Measurements from ENCODE around the gene LRBA. TPM values are rescaled to one million over a fixed set of nuclear protein-coding genes. Genes with fewer than 3 reads are reported as not detected.

The LRBA gene
- total and polyA plus RNA-seq, 7 donors: 16.8 to 184 (median 91.1) TPM

DNA sequence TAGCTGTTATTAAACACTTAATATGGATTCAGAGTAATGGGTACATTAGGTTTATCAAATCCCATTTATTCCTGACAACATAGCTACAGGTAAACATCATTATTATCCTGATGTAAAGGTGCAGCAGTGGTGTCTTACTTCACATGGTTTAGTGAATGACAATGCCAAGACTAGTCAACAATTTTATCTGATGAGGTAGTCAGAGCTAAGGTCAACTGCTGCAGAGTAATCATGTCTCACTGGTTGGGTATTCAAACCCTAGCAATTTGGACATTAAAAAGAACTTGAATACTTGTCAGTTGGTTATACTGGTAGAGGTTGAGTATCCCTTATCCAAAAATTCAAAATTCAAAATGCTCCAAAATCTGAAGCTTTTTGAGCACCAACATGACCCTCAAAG is 315.5 kb downstream of the LRBA start:
- intact Hi-C loops (cut with DNase I): no loop called here
- no peak for DNase-seq

DNA sequence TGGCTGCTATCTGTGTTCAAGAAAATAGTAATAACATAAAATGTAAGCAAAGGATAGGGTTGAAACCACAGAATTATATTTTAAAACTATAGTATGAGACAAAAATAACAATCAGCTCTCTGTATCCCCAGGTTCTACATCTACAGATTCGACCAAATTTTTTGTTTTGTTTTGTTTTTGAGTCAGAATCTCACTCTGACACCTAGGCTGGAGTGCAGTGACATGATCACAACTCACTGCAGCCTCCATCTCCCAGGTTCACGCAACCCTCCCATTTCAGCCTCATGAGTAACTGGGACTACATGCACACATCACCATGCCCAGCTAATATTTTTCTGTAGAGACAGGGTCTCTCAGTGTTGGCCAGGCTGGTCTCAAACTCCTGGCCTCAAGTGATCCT is 319.9 kb downstream of the LRBA start:
- Histone ChIP-seq H3K9me3 (no peaks in the 10 kb centered on the region), H3K27me3 (no peaks in the 10 kb centered on the region), H3K4me1 (no peaks in the 10 kb centered on the region), H3K4me3 (no peak overlapping the region), H3K27ac (no peak overlapping the region), H3K36me3 (no peaks in the 10 kb centered on the region)
- intact Hi-C loops (cut with DNase I): no loop called here
- DNase-seq: no peak
- 79 to 80% methylated on average over 2 of the region's 2 CpGs for WGBS, 2 donors
- TF ChIP-seq, protein P1, sequence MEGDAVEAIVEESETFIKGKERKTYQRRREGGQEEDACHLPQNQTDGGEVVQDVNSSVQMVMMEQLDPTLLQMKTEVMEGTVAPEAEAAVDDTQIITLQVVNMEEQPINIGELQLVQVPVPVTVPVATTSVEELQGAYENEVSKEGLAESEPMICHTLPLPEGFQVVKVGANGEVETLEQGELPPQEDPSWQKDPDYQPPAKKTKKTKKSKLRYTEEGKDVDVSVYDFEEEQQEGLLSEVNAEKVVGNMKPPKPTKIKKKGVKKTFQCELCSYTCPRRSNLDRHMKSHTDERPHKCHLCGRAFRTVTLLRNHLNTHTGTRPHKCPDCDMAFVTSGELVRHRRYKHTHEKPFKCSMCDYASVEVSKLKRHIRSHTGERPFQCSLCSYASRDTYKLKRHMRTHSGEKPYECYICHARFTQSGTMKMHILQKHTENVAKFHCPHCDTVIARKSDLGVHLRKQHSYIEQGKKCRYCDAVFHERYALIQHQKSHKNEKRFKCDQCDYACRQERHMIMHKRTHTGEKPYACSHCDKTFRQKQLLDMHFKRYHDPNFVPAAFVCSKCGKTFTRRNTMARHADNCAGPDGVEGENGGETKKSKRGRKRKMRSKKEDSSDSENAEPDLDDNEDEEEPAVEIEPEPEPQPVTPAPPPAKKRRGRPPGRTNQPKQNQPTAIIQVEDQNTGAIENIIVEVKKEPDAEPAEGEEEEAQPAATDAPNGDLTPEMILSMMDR (IDR thresholded peaks at IDR 0.05): no peak
- TF ChIP-seq POLR2AphosphoS5 (IDR thresholded peaks at IDR 0.05) (no peak), EP300 (IDR thresholded peaks at IDR 0.05) (no peak), POLR2A (IDR thresholded peaks at IDR 0.05) (no peak)

More for the DNA sequence above, 315.5 kb downstream of the LRBA start:
- Histone ChIP-seq H3K9me3 (no peaks in the 10 kb centered on the region), H3K27ac (no peak overlapping the region), H3K27me3 (no peaks in the 10 kb centered on the region), H3K36me3 (no peaks in the 10 kb centered on the region), H3K4me1 (no peaks in the 10 kb centered on the region), H3K4me3 (no peak overlapping the region)
- TF ChIP-seq POLR2AphosphoS5 (IDR thresholded peaks at IDR 0.05): no peak
- no peak for TF ChIP-seq EP300 (IDR thresholded peaks at IDR 0.05)
- TF ChIP-seq, protein P1 (IDR thresholded peaks at IDR 0.05): no peak
- TF ChIP-seq POLR2A (IDR thresholded peaks at IDR 0.05): no peak

DNA sequence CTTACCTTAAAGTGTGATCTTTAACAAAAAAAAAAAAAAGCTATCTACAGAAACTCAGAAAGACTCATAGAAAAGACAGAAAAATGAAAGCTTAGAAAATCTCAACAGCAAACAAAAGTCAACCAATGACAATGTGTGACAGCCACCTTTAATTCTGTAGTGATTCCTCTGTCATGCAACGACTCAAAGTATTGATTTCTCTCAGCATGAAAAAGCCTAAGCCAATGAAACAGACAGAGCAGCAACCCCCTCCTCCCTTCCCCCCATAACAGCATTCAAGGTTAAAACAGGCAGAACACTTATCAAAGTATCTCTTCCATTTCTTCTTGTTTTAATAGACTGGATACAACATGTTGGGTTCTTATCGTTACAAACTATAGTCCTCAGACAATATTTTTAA is 320.6 kb downstream of the LRBA start:
- 83 to 95% methylated on average over 2 of the region's 2 CpGs for WGBS, 2 donors
- H3K4me1 ChIP-seq: no peaks in the 10 kb centered on the region
- H3K27me3 ChIP-seq: no peaks in the 10 kb centered on the region
- no peak overlapping the region for H3K27ac ChIP-seq
- no peaks in the 10 kb centered on the region for H3K36me3 ChIP-seq
- H3K4me3 ChIP-seq: no peak overlapping the region
- no peak for DNase-seq
- intact Hi-C loops (cut with DNase I): no loop called here
- no peak for TF ChIP-seq POLR2AphosphoS5 (IDR thresholded peaks at IDR 0.05)
- TF ChIP-seq, protein P1 (IDR thresholded peaks at IDR 0.05): no peak
- no peak for TF ChIP-seq EP300 (IDR thresholded peaks at IDR 0.05)
- TF ChIP-seq POLR2A (IDR thresholded peaks at IDR 0.05): no peak
- no peaks in the 10 kb centered on the region for H3K9me3 ChIP-seq

DNA sequence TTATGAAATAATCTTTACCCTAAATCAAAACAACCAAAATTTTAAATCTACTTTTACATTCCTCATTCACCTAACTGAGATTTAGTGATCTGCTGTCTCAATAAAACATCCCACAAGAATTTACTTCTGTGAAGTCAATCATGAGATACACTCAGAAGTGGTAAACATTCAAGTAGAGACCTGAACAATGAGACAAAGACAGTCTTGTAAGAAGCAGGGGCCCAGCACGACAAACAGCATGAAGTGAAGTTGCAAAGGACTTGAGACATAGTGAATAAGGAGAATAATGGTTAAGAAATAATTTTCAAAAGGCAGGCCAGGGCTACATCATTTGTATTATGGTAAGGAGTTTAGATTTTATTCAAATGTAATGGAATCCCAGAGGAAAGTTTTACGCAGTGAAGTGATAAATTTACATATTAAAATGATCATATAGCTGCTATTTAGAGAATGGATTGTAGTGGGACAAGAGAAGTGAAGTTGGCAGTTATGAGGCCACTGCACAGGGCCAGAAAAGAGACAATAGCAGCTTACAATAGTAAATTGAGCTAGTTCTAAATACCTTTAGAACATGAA is 331.2 kb downstream of the LRBA start:
- Histone ChIP-seq H3K27ac (no peak overlapping the region), H3K27me3 (no peaks in the 10 kb centered on the region), H3K4me3 (no peak overlapping the region), H3K36me3 (no peaks in the 10 kb centered on the region), H3K4me1 (peaks cover 0 to 5% (median 0%) of the 10 kb centered on the region in 4 donors), H3K9me3 (no peaks in the 10 kb centered on the region)
- no peak for DNase-seq
- 83 to 94% methylated on average over 2 of the region's 2 CpGs for WGBS, 2 donors
- TF ChIP-seq POLR2A (IDR thresholded peaks at IDR 0.05) (no peak), POLR2AphosphoS5 (IDR thresholded peaks at IDR 0.05) (no peak), EP300 (IDR thresholded peaks at IDR 0.05) (no peak)
- TF ChIP-seq, protein P1 (IDR thresholded peaks at IDR 0.05): no peak
- intact Hi-C loops (cut with DNase I): no loop called here

- Histone ChIP-seq H3K36me3 (no peaks in the 10 kb centered on the region), H3K27me3 (no peaks in the 10 kb centered on the region), H3K4me1 (peaks cover 0 to 5% (median 0%) of the 10 kb centered on the region in 4 donors), H3K9me3 (no peaks in the 10 kb centered on the region), H3K4me3 (no peak overlapping the region), H3K27ac (no peak overlapping the region)
- TF ChIP-seq EP300 (IDR thresholded peaks at IDR 0.05) (no peak), POLR2AphosphoS5 (IDR thresholded peaks at IDR 0.05) (no peak), POLR2A (IDR thresholded peaks at IDR 0.05) (no peak)
- TF ChIP-seq, protein P1 (IDR thresholded peaks at IDR 0.05): no peak
- WGBS, 2 donors: 75 to 92% methylated on average over 1 of the region's 1 CpG
- intact Hi-C loops (cut with DNase I): no loop called here
- DNase-seq: no peak
Measured at GRCh38 chr4:150682126-150682525, 333.0 kb downstream of the LRBA start.
